B cell (primary cell): ENCODE results near the gene GRK1. TPM values are rescaled to one million over a fixed set of nuclear protein-coding genes. Genes with fewer than 3 reads are reported as not detected.
A peak's percentile ranks its signal among the peaks of the same experiment; 100 is the strongest.

Experiments used
- ATAC-seq: fragments of 200-7000 bp; cut with Tn5 transposase; one replicate; pipeline ENCODE4 v1.10.0; 2021; ENCODE audit warnings: low read depth, mild to moderate bottlenecking, moderate number of reproducible peaks, moderate library complexity
- CTCF ChIA-PET: fragments of 350-600 bp; sonication (Branson Sonifier 250); formaldehyde crosslinking; loops from one replicate; lab custom pipeline; 2021; ENCODE audit warnings: antibody characterized with exemption, inconsistent platforms; lab: Charles Lee
- POLR2A ChIA-PET: fragments of 350-600 bp; sonication (Branson Sonifier 250); formaldehyde crosslinking; loops from one replicate; lab custom pipeline; 2021; ENCODE audit warnings: antibody characterized with exemption; lab: Charles Lee
- DNase-seq: peaks from one replicate; pipeline ENCODE4 v3.0.0; 2013
- H2AFZ ChIP-seq: 2 replicates; pipeline ENCODE4 v1.6.1; 2012; ENCODE audit warnings: mild to moderate bottlenecking, low read depth, low read length; ENCODE audit not compliant: insufficient read depth, poor library complexity, severe bottlenecking
- H3K27ac ChIP-seq, 2 donors: 1 replicate in 1 of 2; 2 replicates in 1 of 2; pipeline ENCODE4 v1.5.1; 2012 to 2013; ENCODE audit warnings: low read length in 2 of 2, mild to moderate bottlenecking in 2 of 2, moderate library complexity in 1 of 2
- H3K27me3 ChIP-seq, 4 experiments: fragments of 200-600 bp in 1 of 4; sonication (generic) in 1 of 4; replicated peaks in 1 of 4; 1 replicate in 2 of 4; 2 replicates in 2 of 4; pipeline versions ENCODE4 v1.6.1 to v1.7.0; 2013 to 2016; ENCODE audit warnings: low read length in 3 of 4, mild to moderate bottlenecking in 2 of 4, mixed read lengths in 1 of 4, moderate library complexity in 1 of 4; ENCODE audit not compliant: insufficient read depth in 4 of 4, control insufficient read depth in 3 of 4; ENCODE audit errors: control extremely low read depth in 1 of 4
- H3K36me3 ChIP-seq, 2 experiments: replicated peaks in 1 of 2; 1 replicate in 1 of 2; 2 replicates in 1 of 2; pipeline versions ENCODE4 v1.6.1 to v1.7.1; 2013; ENCODE audit warnings: low read length in 1 of 2; ENCODE audit not compliant: insufficient read depth in 2 of 2, control insufficient read depth in 1 of 2; ENCODE audit errors: control extremely low read depth in 1 of 2, extremely low read depth in 1 of 2
- H3K4me1 ChIP-seq, 2 donors: fragments of 200-600 bp in 1 of 2; sonication (generic) in 1 of 2; 1 replicate in 1 of 2; 2 replicates in 1 of 2; pipeline versions ENCODE4 v1.5.1 to v1.6.1; 2013 to 2017; ENCODE audit warnings: low read length in 2 of 2; ENCODE audit not compliant: control insufficient read depth in 2 of 2, insufficient read depth in 2 of 2
- H3K4me2 ChIP-seq: replicated peaks from 2 replicates; pipeline ENCODE3; 2012; ENCODE audit warnings: mild to moderate bottlenecking, low read depth, low read length; ENCODE audit not compliant: poor library complexity, severe bottlenecking
- H3K4me3 ChIP-seq, 5 experiments: fragments of 200-600 bp in 1 of 5; sonication (generic) in 1 of 5; 1 replicate in 3 of 5; 2 replicates in 2 of 5; pipeline versions ENCODE4 v1.5.1 to v1.7.0; 2011 to 2016; ENCODE audit warnings: low read length in 4 of 5, mild to moderate bottlenecking in 4 of 5, low read depth in 2 of 5, control low read depth in 1 of 5, moderate library complexity in 1 of 5; ENCODE audit not compliant: insufficient read depth in 1 of 5; ENCODE audit errors: control extremely low read depth in 1 of 5, extremely low read depth in 1 of 5
- H3K79me2 ChIP-seq: fragments of 200-600 bp; sonication (generic); one replicate; pipeline ENCODE4 v1.6.0; 2016; ENCODE audit warnings: low read length; ENCODE audit not compliant: control insufficient read depth, insufficient read depth
- H3K9ac ChIP-seq: fragments of 200-600 bp; sonication (generic); 2 replicates; pipeline ENCODE4 v1.6.1; 2017; ENCODE audit warnings: mild to moderate bottlenecking, low read length, moderate library complexity
- H3K9me3 ChIP-seq, 3 donors: one replicate each; pipeline versions ENCODE4 v1.6.1 to v1.7.1; 2013; ENCODE audit warnings: low read length in 2 of 3; ENCODE audit not compliant: control insufficient read depth in 2 of 3, insufficient read depth in 1 of 3; ENCODE audit errors: control extremely low read depth in 1 of 3
- H4K20me1 ChIP-seq: 2 replicates; pipeline ENCODE4 v1.6.0; 2012; ENCODE audit warnings: mild to moderate bottlenecking, low read length; ENCODE audit not compliant: insufficient read depth, control insufficient read depth, poor library complexity, severe bottlenecking
- H3K27ac Mint-ChIP-seq: one replicate; pipeline ENCODE4 v1.8.0; 2021; ENCODE audit warnings: mixed read lengths
- H3K27me3 Mint-ChIP-seq: one replicate; pipeline ENCODE4 v1.8.0; 2021; ENCODE audit warnings: mixed read lengths
- H3K4me1 Mint-ChIP-seq: one replicate; pipeline ENCODE4 v1.8.0; 2021; ENCODE audit warnings: mixed read lengths
- H3K4me3 Mint-ChIP-seq: one replicate; pipeline ENCODE4 v1.8.0; 2021; ENCODE audit warnings: mixed read lengths
- H3K9me3 Mint-ChIP-seq: one replicate; pipeline ENCODE4 v1.8.0; 2022; ENCODE audit warnings: mixed read lengths; ENCODE audit not compliant: insufficient read depth
- EZH2 ChIP-seq: IDR thresholded peaks from 2 replicates; pipeline ENCODE4 v1.6.1; 2012; ENCODE audit warnings: borderline replicate concordance, low read depth, mild to moderate bottlenecking, moderate library complexity, low read length; ENCODE audit not compliant: insufficient read depth, poor library complexity, severe bottlenecking
- WGBS: methylation state at CpG from one replicate; pipeline ENCODE4 v1.1.5; 2013; ENCODE audit warnings: missing lambda C conversion rate; ENCODE audit not compliant: insufficient coverage; 5-methylcytosine and 5-hydroxymethylcytosine counted together
- intact Hi-C: fragments of 100-400 bp; cut with micrococcal nuclease; formaldehyde crosslinking; loops from one replicate; pipeline ENCODE4 v1.10.0; 2022
- polyA plus RNA-seq: library from polyadenylated mRNA; depleted of rRNA; stranded (reverse); fragments of >200 nt; gene quantifications from 2 replicates; pipeline ENCODE4 v1.2.3, GENCODE V29; 2012
- total RNA-seq, 2 donors: library from RNA; stranded (reverse); fragments of 120-200 nt in 1 of 2; gene quantifications; 1 replicate in 1 of 2; 2 replicates in 1 of 2; pipeline versions ENCODE4 v1.2.3 to v1.2.4, GENCODE V29; 2013 to 2022
- TF ChIP-seq, protein P1 (sequence below): fragments of 200-600 bp; IDR thresholded peaks from one replicate; pipeline ENCODE4 v1.8.0; 2022; ENCODE audit warnings: antibody characterized with exemption, mild to moderate bottlenecking

GRK1 gene
- total and polyA plus RNA-seq, 2 donors (not counting 1 experiment from before 2014, with no cell fraction given) = not detected

DNA sequence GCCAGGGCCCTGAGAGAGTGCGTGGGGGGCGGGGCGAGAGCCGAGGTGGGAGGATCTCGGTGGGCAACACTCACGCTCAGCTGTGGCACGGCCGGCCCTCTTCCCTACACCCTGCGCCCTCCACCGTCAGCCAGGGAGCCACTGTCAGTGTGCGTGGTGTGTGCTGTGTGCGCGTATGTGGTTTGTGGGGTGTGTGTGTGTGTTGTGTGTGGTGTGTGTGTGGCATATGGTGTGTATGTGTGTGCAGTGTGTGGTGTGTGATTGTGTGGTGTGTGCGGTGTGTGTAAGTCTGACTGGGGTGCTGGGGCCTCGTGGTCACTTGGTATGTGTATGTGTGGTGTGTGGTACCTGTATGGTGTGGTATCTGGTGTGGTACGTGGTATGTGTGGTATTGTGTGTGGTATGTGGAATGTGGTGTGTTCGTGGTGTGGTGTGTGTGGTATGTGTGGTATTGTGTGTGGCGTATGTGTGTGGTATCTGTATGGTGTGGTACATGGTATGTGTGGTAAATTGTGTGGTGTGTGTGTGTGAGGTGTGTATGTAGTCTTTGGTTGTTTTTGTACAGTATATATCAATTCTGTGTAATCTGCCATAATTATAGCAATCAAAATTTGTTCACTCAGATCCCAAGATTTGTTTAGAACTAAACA is 5.1 kb downstream of the GRK1 start:
- Mint-ChIP-seq H3K27ac (no peak overlapping the region), H3K4me1 (no peaks in the 10 kb centered on the region), H3K4me3 (no peak overlapping the region), H3K27me3 (peaks cover 7% of the 10 kb centered on the region), H3K9me3 (no peaks in the 10 kb centered on the region)
- Histone ChIP-seq H3K36me3 (no peaks in the 10 kb centered on the region), H3K27me3 (peaks cover 0 to 4% (median 0%) of the 10 kb centered on the region in 4 experiments), H3K4me1 (no peaks in the 10 kb centered on the region), H4K20me1 (no peaks in the 10 kb centered on the region), H3K4me2 (no peak overlapping the region), H3K79me2 (no peaks in the 10 kb centered on the region), H3K9me3 (peaks cover 0 to 3% (median 0%) of the 10 kb centered on the region in 3 donors), H3K27ac (no peak overlapping the region), H2AFZ (no peak overlapping the region), H3K4me3 (no peak overlapping the region), H3K9ac (no peak overlapping the region)
- TF ChIP-seq, protein P1, sequence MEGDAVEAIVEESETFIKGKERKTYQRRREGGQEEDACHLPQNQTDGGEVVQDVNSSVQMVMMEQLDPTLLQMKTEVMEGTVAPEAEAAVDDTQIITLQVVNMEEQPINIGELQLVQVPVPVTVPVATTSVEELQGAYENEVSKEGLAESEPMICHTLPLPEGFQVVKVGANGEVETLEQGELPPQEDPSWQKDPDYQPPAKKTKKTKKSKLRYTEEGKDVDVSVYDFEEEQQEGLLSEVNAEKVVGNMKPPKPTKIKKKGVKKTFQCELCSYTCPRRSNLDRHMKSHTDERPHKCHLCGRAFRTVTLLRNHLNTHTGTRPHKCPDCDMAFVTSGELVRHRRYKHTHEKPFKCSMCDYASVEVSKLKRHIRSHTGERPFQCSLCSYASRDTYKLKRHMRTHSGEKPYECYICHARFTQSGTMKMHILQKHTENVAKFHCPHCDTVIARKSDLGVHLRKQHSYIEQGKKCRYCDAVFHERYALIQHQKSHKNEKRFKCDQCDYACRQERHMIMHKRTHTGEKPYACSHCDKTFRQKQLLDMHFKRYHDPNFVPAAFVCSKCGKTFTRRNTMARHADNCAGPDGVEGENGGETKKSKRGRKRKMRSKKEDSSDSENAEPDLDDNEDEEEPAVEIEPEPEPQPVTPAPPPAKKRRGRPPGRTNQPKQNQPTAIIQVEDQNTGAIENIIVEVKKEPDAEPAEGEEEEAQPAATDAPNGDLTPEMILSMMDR = no peak
- TF ChIP-seq EZH2 = no peak
- ATAC-seq (no peak), DNase-seq (no peak)
- 89% methylated on average over 18 of the region's 18 CpGs for WGBS
- intact Hi-C loops = no loop called here
- CTCF ChIA-PET = no interaction called here
- POLR2A ChIA-PET = no interaction called here

DNA sequence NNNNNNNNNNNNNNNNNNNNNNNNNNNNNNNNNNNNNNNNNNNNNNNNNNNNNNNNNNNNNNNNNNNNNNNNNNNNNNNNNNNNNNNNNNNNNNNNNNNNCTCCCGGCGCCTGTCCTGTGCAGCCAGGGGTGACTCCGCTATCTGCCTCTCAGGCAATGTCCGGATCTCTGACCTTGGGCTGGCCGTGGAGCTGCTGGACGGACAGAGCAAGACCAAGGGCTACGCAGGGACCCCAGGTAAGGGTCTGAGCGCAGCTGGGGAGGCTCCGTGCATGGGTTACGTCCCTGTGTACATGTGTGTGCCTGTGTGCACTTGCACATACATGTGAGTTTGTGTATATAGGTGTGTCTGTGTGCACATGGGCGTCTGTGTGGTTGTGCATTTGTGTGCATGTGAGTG is 55.9 kb downstream of the GRK1 start:
- Mint-ChIP-seq H3K4me3 (peak overlapping the region; percentile 47), H3K9me3 (no peaks in the 10 kb centered on the region), H3K27me3 (no peaks in the 10 kb centered on the region), H3K27ac (no peak overlapping the region), H3K4me1 (peaks cover 14% of the 10 kb centered on the region)
- 83% methylated on average over 11 of the region's 11 CpGs for WGBS
- ATAC-seq (no peak), DNase-seq (no peak)
- intact Hi-C loops = no loop called here
- Histone ChIP-seq H3K79me2 (no peaks in the 10 kb centered on the region), H3K4me2 (no peak overlapping the region), H4K20me1 (no peaks in the 10 kb centered on the region), H3K9ac (no peak overlapping the region), H3K9me3 (peaks cover 0 to 21% (median 0%) of the 10 kb centered on the region in 3 donors), H3K27me3 (no peaks in the 10 kb centered on the region), H3K4me1 (peaks cover 10 to 15% of the 10 kb centered on the region in 2 donors), H3K27ac (no peak overlapping the region), H3K4me3 (no peak overlapping the region), H3K36me3 (no peaks in the 10 kb centered on the region), H2AFZ (no peak overlapping the region)
- ChIA-PET POLR2A (no interaction called here), CTCF (no interaction called here)
- TF ChIP-seq EZH2 = no peak
- TF ChIP-seq, protein P1 = no peak
